GM20000 (cell line): ENCODE measurements around the gene ETAA1.

Experiments
- DNase-seq: peaks from one replicate; pipeline ENCODE4 v3.0.0; 2012; ENCODE audit warnings: low spot score
- CTCF ChIP-seq: IDR thresholded peaks from 2 replicates; pipeline ENCODE4 v1.5.1; 2012; ENCODE audit warnings: mild to moderate bottlenecking, control low read depth; ENCODE audit errors: extremely low read depth, missing control alignments

ETAA1 gene

GRCh38 chr2:67397143-67397986, at the start of gene ETAA1:
Gene ETAA1 (plus strand): TSS chr2:67397333. CDS start chr2:67397449, 116 bp downstream.
- DNase-seq: peak; percentile 93

DNA sequence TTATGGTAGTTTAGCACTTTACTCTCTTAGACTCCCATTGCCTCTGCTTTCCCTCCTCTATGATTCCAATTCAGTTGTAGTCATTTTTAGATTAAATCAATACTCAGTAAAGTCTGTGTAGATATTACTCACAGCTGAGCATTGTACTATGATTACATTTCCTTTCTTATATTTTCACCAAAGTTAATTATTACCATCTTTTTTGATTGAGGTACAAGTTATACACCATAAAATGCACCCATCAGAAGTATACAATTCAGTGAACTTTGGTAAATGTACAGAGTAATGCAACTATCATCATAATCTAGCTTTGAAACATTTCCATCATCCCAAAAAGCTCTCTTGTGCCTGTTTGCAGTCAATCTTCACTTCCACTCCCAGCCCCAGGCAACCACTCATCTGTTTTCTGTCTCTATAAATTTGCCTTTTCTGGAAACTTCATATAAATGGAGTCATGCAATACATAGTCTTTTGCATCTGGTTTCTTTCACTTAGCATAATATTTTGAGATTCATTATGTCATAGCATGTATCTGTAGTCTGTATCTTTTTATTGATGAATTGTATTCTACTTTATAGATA, 30.2 kb upstream of the ETAA1 start:
- no peak for DNase-seq
- no peak for TF ChIP-seq CTCF

More at GRCh38 chr2:67397143-67397986, at the start of gene ETAA1:
- no peak for TF ChIP-seq CTCF

- no peak for DNase-seq
- TF ChIP-seq CTCF: no peak
Measured at GRCh38 chr2:67374481-67374880, 22.7 kb upstream of the ETAA1 start.

- no peak for DNase-seq
- no peak for TF ChIP-seq CTCF
Measured at GRCh38 chr2:67374949-67375348, 22.2 kb upstream of the ETAA1 start.

DNA sequence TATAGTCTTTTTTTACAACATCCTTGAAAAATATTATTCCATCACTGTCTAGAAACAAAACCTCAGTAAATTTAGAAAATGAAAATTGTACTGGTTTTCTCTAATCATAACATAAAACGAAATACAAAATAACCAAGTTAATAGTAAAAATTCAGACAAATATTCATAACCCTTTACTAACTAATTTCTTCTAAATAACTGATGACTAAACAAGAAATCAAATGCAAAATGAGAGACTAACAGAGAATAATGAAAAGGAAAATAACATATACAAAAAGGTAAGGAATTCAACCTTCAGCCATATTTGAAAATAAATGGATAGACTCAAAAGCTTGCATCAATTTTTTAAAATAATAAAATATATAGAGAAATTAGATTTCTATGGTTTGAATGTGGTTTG, 18.6 kb upstream of the ETAA1 start:
- TF ChIP-seq CTCF: no peak
- DNase-seq: no peak

- DNase-seq: no peak
- no peak for TF ChIP-seq CTCF
Measured at GRCh38 chr2:67379048-67379447, 18.1 kb upstream of the ETAA1 start.

DNA sequence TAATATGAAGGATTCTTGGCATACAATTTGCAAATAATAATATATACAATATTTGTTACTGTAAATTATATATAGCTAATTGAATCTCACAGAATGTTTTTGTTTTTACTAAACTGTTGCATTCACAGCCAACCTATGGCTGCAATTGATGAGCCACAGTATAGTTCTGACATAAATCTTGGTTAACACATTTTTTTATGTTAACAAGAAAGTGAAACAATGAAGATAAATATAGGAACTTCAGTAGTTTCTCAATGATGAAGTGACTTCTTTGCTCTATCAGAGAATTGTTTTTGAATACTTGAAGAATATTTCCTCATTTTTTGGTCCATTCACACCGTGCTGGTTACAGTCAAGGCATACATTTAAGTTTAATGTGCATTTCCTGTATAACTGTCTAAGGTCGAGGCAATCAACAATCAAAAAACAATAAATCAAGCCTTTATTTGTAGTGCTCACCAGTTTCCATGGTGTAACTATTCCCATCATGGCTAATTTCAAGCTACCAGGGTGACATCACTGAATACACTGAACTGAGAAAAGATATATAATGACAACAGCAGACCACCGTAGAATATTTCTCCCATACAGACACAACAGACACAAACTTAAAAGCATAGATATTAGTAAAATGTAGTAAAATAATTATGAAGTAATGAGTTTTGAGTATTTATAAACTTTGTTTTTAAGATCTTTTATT, 12.9 kb upstream of the ETAA1 start:
- no peak for DNase-seq

More for the DNA sequence above, 12.9 kb upstream of the ETAA1 start:
- TF ChIP-seq CTCF: no peak
